Breast epithelium (tissue), 3 donors: ENCODE data around the gene CUZD1.

ENCODE experiments used
- CTCF ChIP-seq, 3 donors: fragments of 450-650 bp; IDR thresholded peaks; one replicate each; pipeline ENCODE4 v1.5.1; 2016 to 2017; ENCODE audit warnings: antibody characterized with exemption in 3 of 3, mild to moderate bottlenecking in 3 of 3, moderate library complexity in 3 of 3
- POLR2A ChIP-seq: fragments of 450-650 bp; IDR thresholded peaks from one replicate; pipeline ENCODE4 v1.6.1; 2016; ENCODE audit warnings: antibody characterized with exemption, mild to moderate bottlenecking, moderate library complexity

- TF ChIP-seq CTCF (IDR thresholded peaks at IDR 0.05) (no peak), POLR2A (no peak)
Observed at GRCh38 chr10:122795924-122796323, 49.7 kb downstream of the CUZD1 start.
